HepG2 (cell line): ENCODE results near the gene CSRP3. TPM values are rescaled to one million over a fixed set of nuclear protein-coding genes. Genes with fewer than 3 reads are reported as not detected.

Experiments
- ARID3A ChIP-seq: IDR thresholded peaks from 2 replicates; pipeline ENCODE4 v1.6.1; 2012; ENCODE audit warnings: low read depth, low read length, improper control_type of control experiment
- CBX2 ChIP-seq, 2 experiments: fragments of 200-600 bp in 1 of 2; sonication (generic); formaldehyde crosslinking in 1 of 2; IDR thresholded peaks; 2 replicates each; pipeline versions ENCODE4 v1.7.0 to v1.8.1; 2018 to 2022; ENCODE audit warnings: low read depth in 2 of 2, low read length in 1 of 2, mild to moderate bottlenecking in 1 of 2, missing genetic modification reagents in 1 of 2
- CHD2 ChIP-seq: IDR thresholded peaks from 2 replicates; pipeline ENCODE4 v1.6.1; 2011; ENCODE audit warnings: low read depth, low read length, improper control_type of control experiment
- EED ChIP-seq: sonication (generic); formaldehyde crosslinking; IDR thresholded peaks from 2 replicates; pipeline ENCODE4 v1.5.0; 2020; ENCODE audit warnings: mild to moderate bottlenecking, missing genetic modification reagents
- FOXC1 ChIP-seq: sonication (generic); formaldehyde crosslinking; IDR thresholded peaks from 2 replicates; pipeline ENCODE4 v1.8.0; 2022; ENCODE audit warnings: mild to moderate bottlenecking, missing genetic modification reagents, borderline replicate concordance
- MAFG ChIP-seq: sonication (generic); formaldehyde crosslinking; IDR thresholded peaks from 2 replicates; pipeline ENCODE4 v1.5.1; 2020; ENCODE audit warnings: mild to moderate bottlenecking, missing genetic modification reagents
- MBD4 ChIP-seq: IDR thresholded peaks from 2 replicates; pipeline ENCODE4 v1.6.1; 2012; ENCODE audit warnings: low read length, inconsistent platforms, borderline replicate concordance
- MIXL1 ChIP-seq: IDR thresholded peaks from 2 replicates; pipeline ENCODE4 v1.6.1; 2016
- PHF21A ChIP-seq: sonication (generic); formaldehyde crosslinking; IDR thresholded peaks from 2 replicates; pipeline ENCODE4 v1.5.0; 2020; ENCODE audit warnings: mild to moderate bottlenecking, missing genetic modification reagents
- PRDM4 ChIP-seq: sonication (generic); formaldehyde crosslinking; IDR thresholded peaks from 2 replicates; pipeline ENCODE4 v1.9.0; 2021; ENCODE audit warnings: missing genetic modification reagents, borderline replicate concordance
- PRMT3 ChIP-seq: sonication (generic); formaldehyde crosslinking; IDR thresholded peaks from 2 replicates; pipeline ENCODE4 v1.8.1; 2022; ENCODE audit warnings: low read depth, mild to moderate bottlenecking, moderate library complexity, missing genetic modification reagents, borderline replicate concordance
- RFX3 ChIP-seq: IDR thresholded peaks from 2 replicates; pipeline ENCODE4 v1.6.1; 2016; ENCODE audit warnings: missing biosample characterization, missing genetic modification reagents
- SNAPC5 ChIP-seq: sonication (generic); formaldehyde crosslinking; IDR thresholded peaks from 2 replicates; pipeline ENCODE4 v1.8.1; 2023; ENCODE audit warnings: mild to moderate bottlenecking, missing genetic modification reagents, borderline replicate concordance
- TBX2 ChIP-seq: sonication (generic); formaldehyde crosslinking; IDR thresholded peaks from 2 replicates; pipeline ENCODE4 v1.5.0; 2020; ENCODE audit warnings: missing genetic modification reagents, mild to moderate bottlenecking, borderline replicate concordance
- TFE3 ChIP-seq: IDR thresholded peaks from 2 replicates; pipeline ENCODE4 v1.6.1; 2016
- USF2 ChIP-seq, 2 experiments: sonication (generic) in 1 of 2; formaldehyde crosslinking in 1 of 2; IDR thresholded peaks; 2 replicates each; pipeline versions ENCODE4 v1.5.1 to v1.6.1; 2011 to 2020; ENCODE audit warnings: borderline replicate concordance in 1 of 2, low read depth in 1 of 2, low read length in 1 of 2, mild to moderate bottlenecking in 1 of 2, missing genetic modification reagents in 1 of 2, moderate library complexity in 1 of 2
- ZMYM4 ChIP-seq: sonication (generic); formaldehyde crosslinking; IDR thresholded peaks from 2 replicates; pipeline ENCODE4 v1.8.1; 2023; ENCODE audit warnings: mild to moderate bottlenecking, missing genetic modification reagents
- ZNF17 ChIP-seq: sonication (generic); formaldehyde crosslinking; IDR thresholded peaks from 2 replicates; pipeline ENCODE4 v1.5.0; 2020; ENCODE audit warnings: mild to moderate bottlenecking, missing genetic modification reagents
- ZNF30 ChIP-seq: sonication (generic); formaldehyde crosslinking; IDR thresholded peaks from 2 replicates; pipeline ENCODE4 v1.5.0; 2020; ENCODE audit warnings: mild to moderate bottlenecking, missing genetic modification reagents
- ZNF337 ChIP-seq: sonication (generic); formaldehyde crosslinking; IDR thresholded peaks from 2 replicates; pipeline ENCODE4 v1.5.1; 2020; ENCODE audit warnings: missing genetic modification reagents, low read depth, mild to moderate bottlenecking, borderline replicate concordance
- ZNF777 ChIP-seq: sonication (generic); formaldehyde crosslinking; IDR thresholded peaks from 2 replicates; pipeline ENCODE4 v1.4.0; 2020; ENCODE audit warnings: missing genetic modification reagents
- polyA plus RNA-seq, 8 experiments: library from polyadenylated mRNA; depleted of rRNA in 3 of 8; stranded (reverse) in 7 of 8; unstranded in 1 of 8; fragments of >200 nt; fragmentation: Illumina TruSeq in 4 of 8; extraction: Trizol in 4 of 8; gene quantifications; 2 replicates each; pipeline versions ENCODE4 v1.2.1 to v1.2.3, GENCODE V29; 2011 to 2016; ENCODE audit warnings: low read depth in 4 of 8, missing spikeins in 1 of 8, mixed read lengths in 1 of 8; ENCODE audit not compliant: insufficient read depth in 1 of 8
- total RNA-seq, 5 experiments: library from RNA; depleted of rRNA; stranded (reverse); fragments of >200 nt; fragmentation: Illumina TruSeq; extraction: Trizol; gene quantifications; 2 replicates each; pipeline ENCODE4 v1.2.3, GENCODE V29; 2016; ENCODE audit warnings: low read depth in 1 of 5

The CSRP3 gene
- total and polyA plus RNA-seq, 2 of the 13 experiments (the other 11 are each of a cell fraction or from before 2014, with no cell fraction given): not detected

GRCh38 chr11:19240420-19241259 is 38.9 kb upstream of the CSRP3 start, which contains the start of gene E2F8 (continued):
- TF ChIP-seq MBD4 (no peak), PRMT3 (CRISPR knock-in tag) (no peak), EED (CRISPR knock-in tag) (no peak), RFX3 (CRISPR knock-in tag) (peak; percentile 88), CBX2 (IDR thresholded peaks at IDR 0.05; ENCODE audit: low read depth, low read length) (no peak), CBX2 (CRISPR knock-in tag; IDR thresholded peaks at IDR 0.05; ENCODE audit: low read depth) (no peak), CHD2 (peak; percentile 58; the same call in 1 of the 2 replicates), TFE3 (CRISPR knock-in tag) (no peak), ZNF30 (CRISPR knock-in tag) (no peak), MAFG (CRISPR knock-in tag) (no peak), ZMYM4 (CRISPR knock-in tag) (peak; percentile 76), ZNF337 (no peak), MIXL1 (CRISPR knock-in tag) (no peak), PHF21A (CRISPR knock-in tag) (0 out of 2 replicates have a peak, but pooled peaks have one; percentile 20), PRDM4 (no peak), USF2 (IDR thresholded peaks at IDR 0.05; ENCODE audit: low read depth, low read length) (no peak), USF2 (CRISPR knock-in tag; IDR thresholded peaks at IDR 0.05; ENCODE audit: borderline replicate concordance) (0 out of 2 replicates have a peak, but pooled peaks have one; percentile 23), SNAPC5 (CRISPR knock-in tag) (peak; percentile 38; the same call in 1 of the 2 replicates), ZNF17 (CRISPR knock-in tag) (no peak), ARID3A (no peak), TBX2 (no peak; the same call in 1 of the 2 replicates), ZNF777 (CRISPR knock-in tag) (no peak), FOXC1 (CRISPR knock-in tag) (no peak)
